ENCODE data around the gene TGDS.
A peak's percentile ranks its signal among the peaks of the same experiment; 100 is the strongest.

Gene TGDS

DNA sequence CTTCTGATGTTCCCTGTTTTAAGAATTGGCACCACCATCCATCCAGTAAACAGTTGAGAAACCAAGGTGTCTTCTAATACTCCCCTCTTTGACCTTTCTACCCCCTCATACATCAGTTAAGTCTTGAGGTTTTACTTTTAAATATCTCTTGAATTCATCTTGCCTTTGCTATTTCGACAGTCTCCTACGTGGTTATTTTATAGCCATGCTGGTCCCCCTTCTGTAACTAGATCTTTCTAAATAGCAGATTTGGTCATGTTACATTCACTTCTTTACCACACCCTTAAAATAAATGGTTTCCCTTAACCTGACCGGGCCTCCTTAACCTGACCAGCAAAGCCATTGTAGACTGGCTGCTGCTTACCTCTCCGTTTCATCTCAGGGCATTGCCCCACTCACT, 11.1 kb upstream of the TGDS start:
- ChIA-PET POLR2A (no interaction called here), CTCF (no interaction called here)
- TF ChIP-seq, protein P1, sequence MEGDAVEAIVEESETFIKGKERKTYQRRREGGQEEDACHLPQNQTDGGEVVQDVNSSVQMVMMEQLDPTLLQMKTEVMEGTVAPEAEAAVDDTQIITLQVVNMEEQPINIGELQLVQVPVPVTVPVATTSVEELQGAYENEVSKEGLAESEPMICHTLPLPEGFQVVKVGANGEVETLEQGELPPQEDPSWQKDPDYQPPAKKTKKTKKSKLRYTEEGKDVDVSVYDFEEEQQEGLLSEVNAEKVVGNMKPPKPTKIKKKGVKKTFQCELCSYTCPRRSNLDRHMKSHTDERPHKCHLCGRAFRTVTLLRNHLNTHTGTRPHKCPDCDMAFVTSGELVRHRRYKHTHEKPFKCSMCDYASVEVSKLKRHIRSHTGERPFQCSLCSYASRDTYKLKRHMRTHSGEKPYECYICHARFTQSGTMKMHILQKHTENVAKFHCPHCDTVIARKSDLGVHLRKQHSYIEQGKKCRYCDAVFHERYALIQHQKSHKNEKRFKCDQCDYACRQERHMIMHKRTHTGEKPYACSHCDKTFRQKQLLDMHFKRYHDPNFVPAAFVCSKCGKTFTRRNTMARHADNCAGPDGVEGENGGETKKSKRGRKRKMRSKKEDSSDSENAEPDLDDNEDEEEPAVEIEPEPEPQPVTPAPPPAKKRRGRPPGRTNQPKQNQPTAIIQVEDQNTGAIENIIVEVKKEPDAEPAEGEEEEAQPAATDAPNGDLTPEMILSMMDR (IDR thresholded peaks at IDR 0.05; ENCODE audit: insufficient read depth, low read length, missing control alignments): no peak
- no peak overlapping the region for H3K4me3 ChIP-seq (ENCODE audit: low read depth, low read length)
- no peak for DNase-seq (ENCODE audit: low read depth, low spot score)

DNA sequence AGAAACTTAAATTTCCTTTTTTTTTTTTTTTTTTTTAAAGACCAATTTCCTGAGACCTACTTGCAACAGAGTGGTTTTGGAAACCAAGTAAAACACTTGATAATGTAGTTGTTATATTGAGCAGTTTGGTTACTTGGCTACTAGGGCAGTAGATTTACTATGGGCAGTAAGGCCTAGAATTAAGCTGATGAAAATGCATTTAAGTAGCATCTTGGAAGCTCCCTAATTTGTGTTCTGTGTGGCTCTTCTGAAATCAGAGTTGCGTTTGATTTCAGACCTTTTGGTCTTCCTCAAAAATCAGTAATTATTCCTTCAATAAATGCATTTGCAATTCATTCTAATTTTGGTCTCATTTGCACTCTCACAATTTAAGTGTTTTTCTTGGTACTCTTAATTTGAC, 6.5 kb upstream of the TGDS start:
- DNase-seq (ENCODE audit: low read depth, low spot score): no peak
- TF ChIP-seq, protein P1 (IDR thresholded peaks at IDR 0.05; ENCODE audit: insufficient read depth, low read length, missing control alignments): no peak
- ChIA-PET POLR2A (interaction anchor here (1.1 kb wide), 1 partner anchor 14 kb away, joined by 3 read pairs; no protein-coding TSS in a partner anchor), CTCF (interaction anchor here (0.7 to 4.2 kb wide), 4 partner anchors 10 to 587 kb away, joined by 3 to 27 read pairs (median 3); no protein-coding TSS in a partner anchor)
- H3K4me3 ChIP-seq (ENCODE audit: low read depth, low read length): peak overlapping the region; percentile 97

DNA sequence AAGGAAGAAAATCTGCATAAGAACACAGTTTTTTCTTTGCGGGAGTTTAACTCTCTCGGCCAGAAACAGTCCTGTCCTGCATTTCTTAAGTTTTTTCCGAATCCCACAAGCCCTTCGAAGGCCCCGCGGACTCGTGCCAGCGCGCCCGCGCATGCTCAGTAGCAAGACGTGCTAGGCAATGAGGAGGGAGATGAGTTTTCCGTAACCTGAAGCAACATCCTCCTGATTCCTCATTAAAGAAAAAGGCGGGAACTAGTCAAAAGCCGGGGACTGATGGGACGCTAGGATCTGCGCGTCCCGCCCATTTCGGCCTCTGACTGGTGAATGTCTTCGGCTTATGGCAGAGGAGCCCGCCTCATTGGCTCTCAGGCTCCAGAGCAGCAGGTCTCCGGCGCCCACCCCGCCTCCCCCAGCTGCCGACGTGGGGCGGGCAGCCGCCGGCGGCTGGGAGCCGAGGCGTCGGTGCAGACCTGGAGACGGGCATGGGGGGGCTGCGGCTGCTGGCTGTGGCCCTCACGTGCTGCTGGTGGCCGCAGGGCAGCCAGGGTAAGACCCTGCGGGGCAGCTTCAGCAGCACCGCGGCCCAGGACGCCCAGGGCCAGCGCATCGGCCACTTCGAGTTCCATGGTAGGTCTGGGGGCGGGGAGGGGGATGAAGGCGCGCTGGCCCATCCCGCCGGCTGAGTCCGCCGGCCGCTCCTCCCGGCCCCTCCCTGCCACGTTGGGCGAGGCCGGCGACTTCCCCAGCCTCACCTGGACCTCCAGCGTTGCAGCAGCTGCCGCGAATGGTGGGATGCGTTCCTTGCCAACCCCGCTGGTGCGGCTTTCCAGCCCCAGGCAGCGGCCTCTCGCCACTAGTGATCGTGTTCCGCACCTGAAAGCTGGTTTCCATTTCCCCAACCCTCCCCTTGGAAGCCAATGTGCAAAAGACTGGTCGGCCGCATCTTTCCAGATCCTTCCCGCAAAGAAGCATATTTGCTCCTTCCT, 5.8 kb upstream of the TGDS start, which contains the start of gene GPR180:
GPR180 (plus strand) TSS at position 412 of the 986 bp plus-strand sequence; CDS start at position 483, 71 bp downstream.
- TF ChIP-seq, protein P1 (IDR thresholded peaks at IDR 0.05; ENCODE audit: insufficient read depth, low read length, missing control alignments): no peak
- ChIA-PET POLR2A (interaction anchor here (1.1 kb wide), 2 partner anchors 15 to 52 kb away, joined by 3 to 5 read pairs; no protein-coding TSS in a partner anchor), CTCF (interaction anchor here (0.9 to 4.2 kb wide), 3 partner anchors 11 to 588 kb away, joined by 3 to 27 read pairs (median 3); no protein-coding TSS in a partner anchor)
- H3K4me3 ChIP-seq (ENCODE audit: low read depth, low read length): peak within 1 kb of the TSS; percentile 97
- DNase-seq (ENCODE audit: low read depth, low spot score): peak; percentile 98

DNA sequence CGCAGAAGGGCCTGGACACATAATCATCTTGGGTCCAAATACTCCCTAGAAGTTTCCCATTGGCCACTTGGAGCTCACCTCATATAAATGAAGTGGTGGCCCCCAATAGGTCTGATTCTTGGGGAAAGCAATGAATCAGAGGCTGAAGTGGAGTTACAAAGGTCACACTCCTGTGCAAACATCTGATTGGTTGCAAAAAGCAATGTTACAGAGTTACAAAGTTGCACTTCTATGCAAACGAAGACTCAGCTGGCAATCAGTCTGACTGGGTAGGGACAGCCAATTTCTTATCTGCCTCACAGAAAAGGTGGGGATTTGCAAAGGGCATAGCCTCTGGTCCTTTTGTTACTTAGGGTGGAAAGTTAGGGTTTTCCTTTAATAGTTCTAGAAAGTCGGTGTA, 3.9 kb upstream of the TGDS start:
- H3K4me3 ChIP-seq (ENCODE audit: low read depth, low read length): no peak overlapping the region
- CTCF ChIA-PET: interaction anchor here (1.1 kb wide), 1 partner anchor 17 kb away, joined by 3 read pairs; no protein-coding TSS in a partner anchor

DNA sequence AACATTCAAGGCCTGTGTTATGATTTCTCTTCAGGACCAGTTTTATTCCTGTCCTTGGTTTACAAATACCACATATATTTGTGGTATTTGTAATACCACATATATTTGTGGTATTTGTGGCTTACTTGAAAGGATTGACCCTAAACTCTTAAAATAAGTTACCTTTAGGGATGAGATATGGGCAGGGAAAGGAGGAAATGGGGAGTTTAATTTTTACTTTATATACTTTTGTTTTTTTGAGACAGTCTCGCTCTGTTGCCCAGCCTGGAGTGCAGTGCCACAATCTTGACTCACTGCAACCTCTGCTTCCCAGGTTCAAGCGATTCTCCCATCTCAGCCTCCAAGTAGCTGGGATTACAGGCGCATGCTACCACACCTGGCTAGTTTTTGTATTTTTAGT, 2.3 kb upstream of the TGDS start:
- H3K4me3 ChIP-seq (ENCODE audit: low read depth, low read length): no peak overlapping the region
- TF ChIP-seq, protein P1 (IDR thresholded peaks at IDR 0.05; ENCODE audit: insufficient read depth, low read length, missing control alignments): no peak
- ChIA-PET POLR2A (no interaction called here), CTCF (no interaction called here)
- DNase-seq (ENCODE audit: low read depth, low spot score): no peak

More for the DNA sequence above, 3.9 kb upstream of the TGDS start:
- TF ChIP-seq, protein P1 (IDR thresholded peaks at IDR 0.05; ENCODE audit: insufficient read depth, low read length, missing control alignments): no peak
- POLR2A ChIA-PET: no interaction called here
- DNase-seq (ENCODE audit: low read depth, low spot score): no peak

DNA sequence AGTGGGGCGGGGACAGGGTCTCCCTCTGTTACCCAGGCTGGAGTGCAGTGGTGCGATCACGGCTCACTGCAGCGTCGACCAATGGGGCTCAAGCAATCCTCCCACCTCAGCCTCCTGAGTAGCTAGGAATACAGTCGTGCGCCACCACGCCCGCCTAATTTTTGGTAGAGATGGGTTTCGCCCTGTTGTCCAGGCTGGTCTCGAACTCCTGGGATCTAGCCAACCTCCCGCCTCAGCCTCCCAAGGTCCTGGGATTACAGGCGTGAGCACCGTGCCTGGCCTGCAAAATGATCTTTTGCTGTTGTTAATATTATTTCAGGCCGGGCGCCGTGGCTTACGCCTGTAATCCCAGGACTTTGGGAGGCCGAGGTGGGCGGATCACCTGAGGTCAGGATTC, 621 bp upstream of the TGDS start:
- ChIA-PET POLR2A (interaction anchor here (1.1 to 1.4 kb wide), 4 partner anchors 9 to 47 kb away, joined by 3 to 8 read pairs (median 4); no protein-coding TSS in a partner anchor), CTCF (interaction anchor here (1.1 to 1.6 kb wide), 3 partner anchors 21 to 29 kb away, joined by 3 to 5 read pairs (median 5); no protein-coding TSS in a partner anchor)

More for the DNA sequence above, 621 bp upstream of the TGDS start:
- DNase-seq (ENCODE audit: low read depth, low spot score): no peak
- TF ChIP-seq, protein P1 (IDR thresholded peaks at IDR 0.05; ENCODE audit: insufficient read depth, low read length, missing control alignments): no peak
- peak overlapping the region; percentile 93 for H3K4me3 ChIP-seq (ENCODE audit: low read depth, low read length)
